Stimulated activated CD8-positive, alpha-beta memory T cell treated with anti-CD3 and anti-CD28 coated beads, Interleukin-7, amount 100 ng/mL, for 24 hours (primary cell): ENCODE results near the gene TIMM23B.
"Not testable (repeated sequence)": the region's sequence is repeated elsewhere in the genome, so short reads cannot be mapped to it uniquely, and the experiment has no call there.

Experiments
- DNase-seq: peaks from one replicate; pipeline ENCODE4 v3.0.0-alpha.2; 2020; ENCODE audit warnings: low read depth

Gene TIMM23B

GRCh38 chr10:49941447-49942338 is at the start of gene TIMM23B, which contains the start of gene PARG:
Gene TIMM23B (plus strand): TSS chr10:49942053. CDS start chr10:49942195, 142 bp downstream.
Gene PARG (minus strand): TSS chr10:49942027. CDS start chr10:49941725, 302 bp downstream.
- DNase-seq, result peak; percentile 51

- not testable (repeated sequence) for DNase-seq
These were observed 41.9 kb upstream of the TIMM23B start for GRCh38 chr10:49899999-49900398.

- not testable (repeated sequence) for DNase-seq
These were observed 41.4 kb upstream of the TIMM23B start for GRCh38 chr10:49900406-49900805.

- DNase-seq, result not testable (repeated sequence)
These were observed 38.0 kb upstream of the TIMM23B start for GRCh38 chr10:49903829-49904228.

GRCh38 chr10:49908290-49909080 is 33.4 kb upstream of the TIMM23B start:
- not testable (repeated sequence) for DNase-seq

- not testable (repeated sequence) for DNase-seq
These were observed 31.6 kb upstream of the TIMM23B start for GRCh38 chr10:49910295-49910694.

- DNase-seq, result not testable (repeated sequence)
These were observed 25.4 kb upstream of the TIMM23B start for GRCh38 chr10:49916451-49916850.

GRCh38 chr10:49917927-49918326 is 23.9 kb upstream of the TIMM23B start:
- DNase-seq, result not testable (repeated sequence)

GRCh38 chr10:49922041-49922440 is 19.8 kb upstream of the TIMM23B start:
- DNase-seq, result not testable (repeated sequence)

- not testable (repeated sequence) for DNase-seq
These were observed 18.3 kb upstream of the TIMM23B start for GRCh38 chr10:49923572-49923971.

- DNase-seq, result not testable (repeated sequence)
These were observed 10.6 kb upstream of the TIMM23B start for GRCh38 chr10:49931276-49931675.

GRCh38 chr10:49931959-49932728 is 9.7 kb upstream of the TIMM23B start:
- not testable (repeated sequence) for DNase-seq

GRCh38 chr10:49942339-49942705 is 469 bp downstream of the TIMM23B start:
- not testable (repeated sequence) for DNase-seq

- not testable (repeated sequence) for DNase-seq
These were observed 1.8 kb downstream of the TIMM23B start for GRCh38 chr10:49943607-49944006.

GRCh38 chr10:49948142-49948541 is 6.3 kb downstream of the TIMM23B start:
- DNase-seq, result not testable (repeated sequence)

GRCh38 chr10:49948737-49949136 is 6.9 kb downstream of the TIMM23B start:
- not testable (repeated sequence) for DNase-seq

GRCh38 chr10:49952006-49952405 is 10.2 kb downstream of the TIMM23B start:
- not testable (repeated sequence) for DNase-seq

- not testable (repeated sequence) for DNase-seq
These were observed 11.3 kb downstream of the TIMM23B start for GRCh38 chr10:49953122-49953521.

GRCh38 chr10:49970331-49970857 is 28.5 kb downstream of the TIMM23B start:
- not testable (repeated sequence) for DNase-seq

GRCh38 chr10:49971466-49971865 is 29.6 kb downstream of the TIMM23B start:
- not testable (repeated sequence) for DNase-seq

GRCh38 chr10:49972094-49972493 is 30.2 kb downstream of the TIMM23B start:
- DNase-seq, result not testable (repeated sequence)
